ENCODE data around the gene RMND5B.

DNA sequence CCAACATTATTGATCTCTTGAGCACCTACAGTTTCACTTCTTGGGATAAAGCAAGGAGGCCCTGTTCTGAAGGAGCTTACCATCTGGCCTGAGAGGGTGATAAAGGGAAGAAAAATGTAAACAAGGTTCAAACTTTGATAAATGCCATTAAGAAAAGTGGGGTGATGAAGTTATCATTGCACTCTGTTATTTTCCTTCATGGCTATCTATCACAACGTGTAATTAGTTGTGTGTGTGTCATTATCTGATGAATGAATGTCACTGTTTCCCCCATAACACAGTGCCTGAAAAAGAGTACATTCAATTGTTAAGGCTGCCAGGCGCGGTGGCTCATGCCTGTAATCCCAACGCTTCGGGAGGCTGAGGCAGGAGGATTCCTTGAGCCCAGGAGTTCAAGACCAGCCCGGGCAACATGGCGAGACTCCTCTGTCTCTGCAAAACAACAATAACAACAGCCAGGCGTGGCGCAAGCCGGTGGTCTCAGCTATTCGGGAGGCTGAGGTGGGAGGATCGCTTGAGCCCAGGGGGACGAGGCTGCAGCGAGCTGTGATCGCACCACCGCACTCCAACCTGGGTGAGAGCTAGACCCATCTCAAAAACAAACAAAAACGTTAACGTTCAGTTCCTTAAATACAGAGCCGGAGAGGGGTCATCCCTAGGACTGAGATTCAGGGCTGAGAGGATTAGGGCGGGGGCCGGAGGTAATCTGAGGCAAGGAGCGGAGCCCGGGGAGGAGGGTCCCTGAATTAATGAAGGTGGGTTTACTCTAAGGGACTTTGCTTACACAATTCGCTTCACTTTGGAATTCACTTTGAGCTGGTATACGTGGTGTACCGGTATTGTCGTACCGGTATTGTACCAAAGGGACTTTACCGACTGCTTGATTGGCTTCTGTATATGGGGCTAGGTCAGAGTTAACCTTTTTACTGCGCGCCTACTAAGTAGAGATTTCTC lies 22.0 kb downstream of the RMND5B start:
- no peak for TF ChIP-seq POLR2AphosphoS5 (IDR thresholded peaks at IDR 0.05)
- TF ChIP-seq CTCF (IDR thresholded peaks at IDR 0.05): no peak
- TF ChIP-seq POLR2A (IDR thresholded peaks at IDR 0.05): no peak

Measured in stomach (tissue), 4 donors.